Measurements from ENCODE around the gene DLG5. TPM values are rescaled to one million over a fixed set of nuclear protein-coding genes. Genes with fewer than 3 reads are reported as not detected.
A peak's percentile ranks its signal among the peaks of the same experiment; 100 is the strongest.

The DLG5 gene
- total RNA-seq, 1 experiment from 2014 or later, result 81.7 TPM

- H3K4me1 ChIP-seq (replicated peaks; ENCODE audit: insufficient read depth), result peaks cover 5% of the 10 kb centered on the region; the same call in 1 of the 2 replicates
- no peaks in the 10 kb centered on the region for H3K79me2 ChIP-seq (ENCODE audit: low read depth)
- no peak overlapping the region for H2AFZ ChIP-seq
- no peaks in the 10 kb centered on the region for H3F3A ChIP-seq (ENCODE audit: insufficient read depth, low read depth)
- TF ChIP-seq EZH2 (IDR thresholded peaks at IDR 0.05; ENCODE audit: low read depth) (no peak), CTCF (conservative IDR thresholded peaks at IDR 0.05) (no peak)
- no peaks in the 10 kb centered on the region for H3K36me3 ChIP-seq (ENCODE audit: low read depth)
- ChIA-PET CTCF (no interaction called here), POLR2A (ENCODE audit: unreplicated experiment) (interaction anchor here (0.5 kb wide), 1 partner anchor 48 kb away, joined by 8 read pairs; no protein-coding TSS in a partner anchor)
- BruUV-seq (replicated peaks), result no TSS peak
- no peaks in the 10 kb centered on the region for H3K9me3 ChIP-seq (ENCODE audit: insufficient read depth, low read depth)
- no peak overlapping the region for H3K4me2 ChIP-seq
- intact Hi-C loops (cut with micrococcal nuclease; ENCODE audit: unreplicated experiment), result loop anchor here (5.0 kb wide), 1 partner anchor 44 kb away; the partner anchor contains the start of gene DLG5
- H4K20me1 ChIP-seq (ENCODE audit: insufficient read depth), result no peaks in the 10 kb centered on the region
- no peaks in the 10 kb centered on the region for H3K27me3 ChIP-seq (ENCODE audit: insufficient read depth, low read depth)
- no peak for DNase-seq
- H3K4me3 ChIP-seq, result no peak overlapping the region
- no peak overlapping the region for H3K27ac ChIP-seq
- H3K9me2 ChIP-seq (ENCODE audit: insufficient read depth), result no peaks in the 10 kb centered on the region
These were observed 45.2 kb upstream of the DLG5 start for GRCh38 chr10:77971804-77972144.

DNA sequence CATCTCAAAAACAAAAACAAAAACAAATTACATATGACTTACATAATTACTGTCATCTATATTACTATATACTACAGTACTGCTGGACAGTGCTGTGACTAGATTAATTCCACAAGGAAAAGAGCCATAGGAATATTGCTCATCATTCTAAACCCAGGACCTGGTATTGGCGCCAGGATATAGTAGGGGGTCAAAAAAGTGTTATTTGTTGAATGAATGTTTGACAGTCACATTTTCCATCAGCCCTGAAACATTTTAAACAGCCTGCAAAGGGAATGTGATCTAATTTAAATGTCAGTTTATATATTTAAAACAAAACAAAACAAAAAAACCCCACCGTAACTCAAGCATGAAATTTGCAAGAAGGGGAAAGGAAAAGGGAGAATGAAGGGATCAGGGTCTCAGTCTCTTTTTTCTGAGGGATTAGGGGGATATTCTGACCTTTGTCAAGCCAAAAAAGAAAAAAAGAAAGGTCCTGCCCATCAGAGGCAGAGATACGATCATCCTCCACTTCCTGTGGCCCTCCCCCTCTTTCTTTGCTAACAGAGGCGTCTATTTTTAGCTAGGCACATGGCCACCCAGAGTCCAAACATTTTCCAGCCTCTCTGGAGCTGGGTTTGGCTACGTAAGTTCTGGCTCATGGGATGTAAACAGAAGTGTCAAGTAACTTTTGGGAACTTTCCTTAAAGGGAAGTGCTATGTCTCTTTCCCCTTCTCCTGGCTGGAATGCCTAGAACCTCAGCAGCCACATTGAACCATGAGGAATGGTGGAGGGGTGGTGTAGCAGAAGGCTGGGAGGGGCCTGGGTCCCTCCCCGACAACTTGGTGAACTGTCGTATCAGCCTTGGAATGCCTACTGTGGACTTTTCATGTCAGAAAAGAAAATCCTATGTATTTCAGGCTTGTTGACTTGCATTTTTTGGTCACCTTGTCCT, 44.6 kb upstream of the DLG5 start:
- BruUV-seq (replicated peaks), result no TSS peak
- intact Hi-C loops (cut with micrococcal nuclease; ENCODE audit: unreplicated experiment), result loop anchor here (5.0 kb wide), 1 partner anchor 44 kb away; the partner anchor contains the start of gene DLG5
- Histone ChIP-seq H3K9me3 (ENCODE audit: insufficient read depth, low read depth) (no peaks in the 10 kb centered on the region), H3K27me3 (ENCODE audit: insufficient read depth, low read depth) (no peaks in the 10 kb centered on the region), H3K9me2 (ENCODE audit: insufficient read depth) (no peaks in the 10 kb centered on the region), H3K27ac (no peak overlapping the region), H3K79me2 (ENCODE audit: low read depth) (no peaks in the 10 kb centered on the region), H3K4me2 (no peak overlapping the region), H3K4me3 (no peak overlapping the region), H3K4me1 (replicated peaks; ENCODE audit: insufficient read depth) (peaks cover 5% of the 10 kb centered on the region; the same call in 1 of the 2 replicates), H3K36me3 (ENCODE audit: low read depth) (no peaks in the 10 kb centered on the region), H4K20me1 (ENCODE audit: insufficient read depth) (no peaks in the 10 kb centered on the region), H2AFZ (no peak overlapping the region), H3F3A (ENCODE audit: insufficient read depth, low read depth) (no peaks in the 10 kb centered on the region)
- DNase-seq, result peak in 1 of 2 experiments; percentile 38
- TF ChIP-seq EZH2 (IDR thresholded peaks at IDR 0.05; ENCODE audit: low read depth), result no peak
- TF ChIP-seq CTCF (conservative IDR thresholded peaks at IDR 0.05), result no peak
- POLR2A ChIA-PET (ENCODE audit: unreplicated experiment), result interaction anchor here (0.5 kb wide), 1 partner anchor 48 kb away, joined by 8 read pairs; no protein-coding TSS in a partner anchor
- CTCF ChIA-PET, result no interaction called here

DNA sequence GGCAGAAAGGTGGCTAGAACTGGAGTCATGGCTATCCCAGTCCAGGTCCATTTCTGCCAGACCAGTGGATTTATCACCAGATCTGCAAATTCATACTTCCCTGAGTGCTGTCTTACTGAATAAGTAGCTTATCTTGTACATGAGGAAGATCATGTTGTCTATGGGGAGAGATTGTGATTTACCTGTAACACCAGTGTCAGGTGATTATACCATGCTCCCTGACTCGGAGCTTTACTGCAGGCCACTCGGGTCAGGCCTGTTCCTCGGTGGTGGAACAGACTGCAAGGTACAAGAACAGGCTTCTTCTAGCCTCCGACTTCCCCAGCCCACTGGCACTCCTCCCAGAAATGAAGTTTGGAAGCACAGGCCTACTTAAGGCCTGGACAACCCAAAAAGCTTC, 42.6 kb upstream of the DLG5 start:
- CTCF ChIA-PET, result no interaction called here
- no peaks in the 10 kb centered on the region for H3K27me3 ChIP-seq (ENCODE audit: insufficient read depth, low read depth)
- POLR2A ChIA-PET (ENCODE audit: unreplicated experiment), result no interaction called here
- no peaks in the 10 kb centered on the region for H3K79me2 ChIP-seq (ENCODE audit: low read depth)
- H3K4me3 ChIP-seq, result no peak overlapping the region
- no peaks in the 10 kb centered on the region for H3K36me3 ChIP-seq (ENCODE audit: low read depth)
- H3K9me2 ChIP-seq (ENCODE audit: insufficient read depth), result no peaks in the 10 kb centered on the region
- intact Hi-C loops (cut with micrococcal nuclease; ENCODE audit: unreplicated experiment), result no loop called here
- H2AFZ ChIP-seq, result no peak overlapping the region
- no peak for TF ChIP-seq CTCF (conservative IDR thresholded peaks at IDR 0.05)
- TF ChIP-seq EZH2 (IDR thresholded peaks at IDR 0.05; ENCODE audit: low read depth), result no peak
- no peak overlapping the region for H3K4me2 ChIP-seq
- H4K20me1 ChIP-seq (ENCODE audit: insufficient read depth), result no peaks in the 10 kb centered on the region
- no peaks in the 10 kb centered on the region for H3K9me3 ChIP-seq (ENCODE audit: insufficient read depth, low read depth)
- H3K4me1 ChIP-seq (replicated peaks; ENCODE audit: insufficient read depth), result peaks cover 18% of the 10 kb centered on the region
- no TSS peak for BruUV-seq (replicated peaks)
- H3F3A ChIP-seq (ENCODE audit: insufficient read depth, low read depth), result peaks cover 6% of the 10 kb centered on the region; the same call in 1 of the 2 replicates
- H3K27ac ChIP-seq, result no peak overlapping the region
- DNase-seq, result no peak

Measured in PC-9 (cell line).